Right lobe of liver (tissue), 4 donors: ENCODE measurements around the gene MID1.

Experiments
- CTCF ChIP-seq, 4 donors: fragments of 200-600 bp in 3 of 4; fragments of 450-650 bp in 1 of 4; IDR thresholded peaks; one replicate each; pipeline versions ENCODE4 v1.5.1 to v1.8.0; 2016 to 2022; ENCODE audit warnings: antibody characterized with exemption in 4 of 4, mild to moderate bottlenecking in 2 of 4
- POLR2A ChIP-seq: fragments of 450-650 bp; IDR thresholded peaks from one replicate; pipeline ENCODE4 v1.6.1; 2017; ENCODE audit warnings: antibody characterized with exemption, mild to moderate bottlenecking
- donor health status: DM: no; HTN: no; CAD: no.
- donor health status: DM: no; HTN: no; CAD: no.
- donor health status: DM: no; HTN: yes; CAD: no.

DNA sequence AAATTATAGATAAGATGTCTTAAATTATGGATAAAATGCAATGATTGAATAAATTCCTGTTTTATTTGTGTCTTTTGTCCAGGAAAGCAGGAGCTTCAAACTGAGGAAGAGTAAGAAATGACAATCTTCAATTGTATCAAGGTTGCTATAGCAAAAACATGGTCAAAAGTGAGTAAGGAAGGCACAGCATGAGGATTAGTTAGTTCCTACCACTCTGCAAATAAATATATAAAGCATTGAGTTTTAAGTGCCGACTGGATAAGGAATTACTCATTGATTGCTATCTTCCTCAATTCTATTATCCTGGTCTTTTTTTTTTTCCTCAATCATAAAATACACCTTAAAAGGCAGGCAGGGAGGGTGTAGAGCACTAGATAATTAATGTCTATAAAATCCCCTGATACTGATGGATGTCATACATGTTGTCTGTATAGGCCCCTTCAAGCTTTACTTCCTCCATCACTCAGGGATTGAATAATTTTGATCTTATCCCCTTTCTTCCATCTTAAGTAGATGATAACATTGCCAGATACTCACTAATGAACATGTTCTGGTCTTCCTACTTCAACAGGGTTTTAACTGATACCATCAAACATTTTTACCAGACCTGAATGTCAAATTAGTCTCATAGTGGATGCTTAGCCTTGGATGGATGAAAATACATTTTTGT is 86.6 kb downstream of the MID1 start:
- TF ChIP-seq POLR2A, result no peak
- TF ChIP-seq CTCF (IDR thresholded peaks at IDR 0.05), result no peak
